Measurements from ENCODE around the gene PTPRB. TPM values are rescaled to one million over a fixed set of nuclear protein-coding genes. Genes with fewer than 3 reads are reported as not detected.
A peak's percentile ranks its signal among the peaks of the same experiment; 100 is the strongest.

Gene PTPRB
- total and polyA plus RNA-seq, 10 donors = 3.7 to 252 (median 122) TPM

DNA sequence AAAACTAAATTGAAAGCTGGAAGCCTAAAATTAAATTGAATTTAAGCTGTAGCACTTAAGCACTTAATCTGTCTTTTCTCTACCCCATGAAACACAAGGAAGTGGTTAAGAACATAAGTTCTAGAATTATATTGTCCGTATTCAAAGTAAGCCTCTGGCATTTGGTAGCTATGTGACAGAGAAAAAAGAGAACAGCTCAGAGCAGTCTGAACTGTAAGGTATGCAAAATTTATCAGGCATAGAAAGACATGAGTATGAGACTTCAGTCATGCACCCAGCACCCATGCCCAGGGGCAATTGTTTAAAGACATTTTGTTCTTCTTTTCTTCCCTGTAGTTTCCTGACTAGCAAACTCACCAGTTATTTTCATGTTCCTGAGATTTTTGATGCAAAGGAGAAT lies 154.5 kb downstream of the PTPRB start:
- intact Hi-C loops (cut with DNase I; ENCODE audit: low total_unique reads) = no loop called here
- H3K4me3 ChIP-seq = no peak overlapping the region
- no peaks in the 10 kb centered on the region for H3K36me3 ChIP-seq
- WGBS, 5 donors = 61 to 79% (median 69%) methylated on average over 1 of the region's 1 CpG
- H3K27me3 ChIP-seq (replicated peaks in 1 of 7) = peaks cover 0 to 3% (median 0%) of the 10 kb centered on the region in 7 donors
- peaks cover 0 to 10% (median 0%) of the 10 kb centered on the region in 6 donors for H3K4me1 ChIP-seq
- TF ChIP-seq POLR2AphosphoS5 (IDR thresholded peaks at IDR 0.05) (no peak), CTCF (IDR thresholded peaks at IDR 0.05 in 8 of 11, conservative IDR thresholded peaks at IDR 0.05 in 3 of 11) (no peak), POLR2A (IDR thresholded peaks at IDR 0.05) (no peak)
- no peaks in the 10 kb centered on the region for H3K9me3 ChIP-seq
- DNase-seq = no peak
- no peak overlapping the region for H3K27ac ChIP-seq

DNA sequence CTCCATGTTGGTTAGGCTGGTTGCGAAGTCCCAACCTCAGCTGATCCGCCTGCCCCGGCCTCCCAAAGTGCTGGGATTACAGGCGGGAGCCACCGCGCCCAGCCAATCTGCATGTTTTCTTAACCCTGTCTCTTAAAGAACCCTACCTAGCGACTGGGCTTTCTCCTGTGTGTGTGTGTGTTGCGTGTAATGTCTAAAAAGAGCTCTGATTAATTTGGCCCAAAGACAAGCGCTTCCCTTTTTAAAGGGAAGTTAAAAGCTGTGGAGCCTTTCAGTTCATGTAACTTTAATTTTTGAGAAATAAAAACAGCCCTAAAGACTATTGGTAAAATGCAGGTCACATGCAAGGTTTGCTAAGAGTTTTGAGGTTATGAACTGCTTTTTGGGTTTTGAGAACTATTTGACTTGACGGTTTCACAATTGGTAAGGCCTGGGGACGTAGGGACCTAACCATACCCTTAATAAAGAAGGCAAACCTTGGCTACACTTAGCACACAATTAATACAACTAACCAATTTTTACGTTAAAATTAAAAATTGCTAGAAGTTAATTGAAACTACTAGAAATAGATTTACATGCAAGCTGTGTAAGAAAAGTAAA lies 167.9 kb downstream of the PTPRB start:
- no peak for TF ChIP-seq POLR2A (IDR thresholded peaks at IDR 0.05)
- TF ChIP-seq POLR2AphosphoS5 (IDR thresholded peaks at IDR 0.05) = no peak
- no peak for TF ChIP-seq CTCF (IDR thresholded peaks at IDR 0.05 in 8 of 11, conservative IDR thresholded peaks at IDR 0.05 in 3 of 11)
- DNase-seq = no peak
- 73 to 84% (median 81%) methylated on average over 12 of the region's 12 CpGs for WGBS, 5 donors
- Histone ChIP-seq H3K4me1 (no peaks in the 10 kb centered on the region), H3K9me3 (peaks cover 0 to 8% (median 5%) of the 10 kb centered on the region in 8 donors), H3K36me3 (no peaks in the 10 kb centered on the region), H3K27ac (peak overlapping the region in 2 of 8 donors; percentile 19 to 30), H3K27me3 (replicated peaks in 1 of 7) (no peaks in the 10 kb centered on the region), H3K4me3 (peak overlapping the region in 2 of 8 donors; percentile 8 to 43)
- intact Hi-C loops (cut with DNase I; ENCODE audit: low total_unique reads) = no loop called here

- H3K4me3 ChIP-seq = peak overlapping the region in 3 of 8 donors; percentile 4 to 43 (median 18)
- peak overlapping the region in 1 of 8 donors; percentile 30 for H3K27ac ChIP-seq
- H3K9me3 ChIP-seq = peaks cover 0 to 11% (median 10%) of the 10 kb centered on the region in 8 donors
- no peaks in the 10 kb centered on the region for H3K4me1 ChIP-seq
- 83 to 98% (median 90%) methylated on average over 3 of the region's 3 CpGs for WGBS, 5 donors
- intact Hi-C loops (cut with DNase I; ENCODE audit: low total_unique reads) = no loop called here
- H3K36me3 ChIP-seq = no peaks in the 10 kb centered on the region
- peaks cover 0 to 2% (median 0%) of the 10 kb centered on the region in 7 donors for H3K27me3 ChIP-seq (replicated peaks in 1 of 7)
- no peak for DNase-seq
- no peak for TF ChIP-seq POLR2A (IDR thresholded peaks at IDR 0.05)
- no peak for TF ChIP-seq CTCF (IDR thresholded peaks at IDR 0.05 in 8 of 11, conservative IDR thresholded peaks at IDR 0.05 in 3 of 11)
- TF ChIP-seq POLR2AphosphoS5 (IDR thresholded peaks at IDR 0.05) = no peak
These were observed 168.5 kb downstream of the PTPRB start for GRCh38 chr12:70468741-70469140.

- TF ChIP-seq POLR2AphosphoS5 (IDR thresholded peaks at IDR 0.05) (no peak), CTCF (IDR thresholded peaks at IDR 0.05 in 8 of 11, conservative IDR thresholded peaks at IDR 0.05 in 3 of 11) (no peak), POLR2A (IDR thresholded peaks at IDR 0.05) (no peak)
- peaks cover 0 to 17% (median 15%) of the 10 kb centered on the region in 8 donors for H3K9me3 ChIP-seq
- peaks cover 0 to 4% (median 0%) of the 10 kb centered on the region in 7 donors for H3K27me3 ChIP-seq (replicated peaks in 1 of 7)
- H3K4me1 ChIP-seq = no peaks in the 10 kb centered on the region
- peak overlapping the region in 3 of 8 donors; percentile 4 to 43 (median 18) for H3K4me3 ChIP-seq
- H3K36me3 ChIP-seq = no peaks in the 10 kb centered on the region
- WGBS, 5 donors = 73 to 83% (median 78%) methylated on average over 10 of the region's 10 CpGs
- DNase-seq = peak; percentile 69
- H3K27ac ChIP-seq = peak overlapping the region in 1 of 8 donors; percentile 30
- intact Hi-C loops (cut with DNase I; ENCODE audit: low total_unique reads) = no loop called here
These were observed 169.1 kb downstream of the PTPRB start for GRCh38 chr12:70467918-70468733.

Data from spleen (tissue), 11 donors.